Trophoblast cell (in vitro differentiated cells and primary cell): Measurements from ENCODE around the gene AUH.

Experiments used
- DNase-seq, 2 donors: peaks; one replicate each; pipeline ENCODE4 v3.0.0-alpha.2; 2016
- H2AFZ ChIP-seq: 2 replicates; pipeline ENCODE4 v1.6.1; 2013; ENCODE audit warnings: low read length, moderate library complexity, mild to moderate bottlenecking; ENCODE audit not compliant: insufficient read depth, poor library complexity
- H2AK5ac ChIP-seq: 2 replicates; pipeline ENCODE4 v1.6.1; 2013; ENCODE audit warnings: mild to moderate bottlenecking, low read length
- H2BK120ac ChIP-seq: 2 replicates; pipeline ENCODE4 v1.6.1; 2013; ENCODE audit warnings: low read length, mild to moderate bottlenecking, moderate library complexity; ENCODE audit not compliant: insufficient read depth, poor library complexity
- H2BK12ac ChIP-seq: 2 replicates; pipeline ENCODE4 v1.6.1; 2013; ENCODE audit warnings: mild to moderate bottlenecking, low read length, moderate library complexity
- H2BK5ac ChIP-seq: 2 replicates; pipeline ENCODE4 v1.6.1; 2013; ENCODE audit warnings: low read length, low read depth, moderate library complexity, mild to moderate bottlenecking; ENCODE audit not compliant: poor library complexity
- H3K14ac ChIP-seq: 2 replicates; pipeline ENCODE4 v1.6.1; 2013; ENCODE audit warnings: mild to moderate bottlenecking, low read length
- H3K18ac ChIP-seq: 2 replicates; pipeline ENCODE4 v1.6.1; 2013; ENCODE audit warnings: mild to moderate bottlenecking, low read length
- H3K23ac ChIP-seq: 2 replicates; pipeline ENCODE4 v1.6.1; 2013; ENCODE audit warnings: low read length
- H3K27ac ChIP-seq: 2 replicates; pipeline ENCODE4 v1.5.1; 2013; ENCODE audit warnings: low read depth, mild to moderate bottlenecking, inconsistent platforms, low read length, moderate library complexity
- H3K27me3 ChIP-seq: 2 replicates; pipeline ENCODE4 v1.6.1; 2013; ENCODE audit warnings: inconsistent platforms, mild to moderate bottlenecking, low read length, moderate library complexity; ENCODE audit not compliant: insufficient read depth
- H3K36me3 ChIP-seq, 2 experiments: 1 replicate in 1 of 2; 2 replicates in 1 of 2; pipeline ENCODE4 v1.6.1; 2013; ENCODE audit warnings: low read length in 2 of 2, mild to moderate bottlenecking in 2 of 2, moderate library complexity in 1 of 2; ENCODE audit not compliant: insufficient read depth in 2 of 2, control insufficient read depth in 1 of 2
- H3K4ac ChIP-seq: 2 replicates; pipeline ENCODE4 v1.6.1; 2013; ENCODE audit warnings: low read depth, mild to moderate bottlenecking, low read length, moderate library complexity
- H3K4me1 ChIP-seq, 2 experiments: 1 replicate in 1 of 2; 2 replicates in 1 of 2; pipeline ENCODE4 v1.6.1; 2013; ENCODE audit warnings: low read length in 2 of 2, mild to moderate bottlenecking in 2 of 2, moderate library complexity in 1 of 2; ENCODE audit not compliant: insufficient read depth in 2 of 2, control insufficient read depth in 1 of 2
- H3K4me2 ChIP-seq: 2 replicates; pipeline ENCODE4 v1.6.1; 2013; ENCODE audit warnings: inconsistent platforms, mild to moderate bottlenecking, low read length, moderate library complexity
- H3K4me3 ChIP-seq: 2 replicates; pipeline ENCODE4 v1.5.1; 2013; ENCODE audit warnings: mild to moderate bottlenecking, low read depth, low read length, inconsistent platforms
- H3K79me1 ChIP-seq: one replicate; pipeline ENCODE4 v1.6.1; 2013; ENCODE audit warnings: low read length
- H3K79me2 ChIP-seq: 2 replicates; pipeline ENCODE4 v1.6.1; 2013; ENCODE audit warnings: low read length, mild to moderate bottlenecking; ENCODE audit not compliant: control insufficient read depth, insufficient read depth, poor library complexity
- H3K9ac ChIP-seq: 2 replicates; pipeline ENCODE4 v1.6.1; 2013; ENCODE audit warnings: mild to moderate bottlenecking, low read length
- H3K9me3 ChIP-seq: 2 replicates; pipeline ENCODE4 v1.6.1; 2013; ENCODE audit warnings: low read depth, mild to moderate bottlenecking, control low read depth, inconsistent platforms, low read length; ENCODE audit not compliant: insufficient read depth
- H4K12ac ChIP-seq: 2 replicates; pipeline ENCODE4 v1.6.1; 2013; ENCODE audit warnings: low read depth, mild to moderate bottlenecking, low read length, moderate library complexity
- H4K8ac ChIP-seq: 2 replicates; pipeline ENCODE4 v1.6.1; 2013; ENCODE audit warnings: low read depth, mild to moderate bottlenecking, low read length, moderate library complexity
- H4K91ac ChIP-seq: one replicate; pipeline ENCODE4 v1.6.1; 2013; ENCODE audit warnings: low read depth, mild to moderate bottlenecking, low read length, moderate library complexity
- WGBS: extraction: QIAGEN DNeasy Blood & Tissue Kit; methylation state at CpG from one replicate; pipeline ENCODE4 v1.1.7; 2013; ENCODE audit warnings: missing lambda C conversion rate; ENCODE audit not compliant: insufficient read length, insufficient coverage; ENCODE audit errors: extremely low coverage; 5-methylcytosine and 5-hydroxymethylcytosine counted together

The AUH gene

GRCh38 chr9:91239367-91240111 is 122.2 kb downstream of the AUH start:
- Histone ChIP-seq H3K14ac (no peak overlapping the region), H3K79me1 (no peaks in the 10 kb centered on the region), H4K91ac (no peak overlapping the region), H2BK5ac (no peak overlapping the region), H3K23ac (no peak overlapping the region), H3K9ac (no peak overlapping the region), H2AK5ac (no peak overlapping the region), H3K36me3 (peaks cover 0 to 3% of the 10 kb centered on the region in 2 experiments), H3K18ac (no peak overlapping the region), H3K4ac (no peak overlapping the region), H2AFZ (no peak overlapping the region), H3K4me3 (no peak overlapping the region), H2BK120ac (no peak overlapping the region), H3K27me3 (no peaks in the 10 kb centered on the region), H3K4me2 (no peak overlapping the region), H3K27ac (no peak overlapping the region), H3K4me1 (no peaks in the 10 kb centered on the region), H3K79me2 (no peaks in the 10 kb centered on the region), H3K9me3 (no peaks in the 10 kb centered on the region), H2BK12ac (no peak overlapping the region), H4K8ac (no peak overlapping the region), H4K12ac (no peak overlapping the region)
- WGBS = no CpG with 5 or more reads among the region's 5 CpGs
- DNase-seq = no peak

- H3K18ac ChIP-seq = no peak overlapping the region
- H2BK120ac ChIP-seq = no peak overlapping the region
- no CpG with 5 or more reads among the region's 2 CpGs for WGBS
Observed at GRCh38 chr9:91234523-91234922, 127.2 kb downstream of the AUH start.

GRCh38 chr9:91231619-91232018 is 130.1 kb downstream of the AUH start:
- Histone ChIP-seq H3K79me1 (no peaks in the 10 kb centered on the region), H2BK5ac (no peak overlapping the region), H3K4me1 (no peaks in the 10 kb centered on the region), H3K4me2 (no peak overlapping the region), H3K9ac (no peak overlapping the region), H3K4me3 (no peak overlapping the region), H3K18ac (no peak overlapping the region), H2BK120ac (no peak overlapping the region), H3K36me3 (no peaks in the 10 kb centered on the region), H2BK12ac (no peak overlapping the region), H2AFZ (no peak overlapping the region), H3K4ac (no peak overlapping the region), H2AK5ac (no peak overlapping the region), H3K27me3 (no peaks in the 10 kb centered on the region), H3K27ac (no peak overlapping the region), H3K23ac (no peak overlapping the region), H4K8ac (no peak overlapping the region), H3K9me3 (no peaks in the 10 kb centered on the region), H3K14ac (no peak overlapping the region), H4K91ac (no peak overlapping the region), H4K12ac (no peak overlapping the region), H3K79me2 (no peaks in the 10 kb centered on the region)
- WGBS = no CpG with 5 or more reads among the region's 2 CpGs
- peak in 1 of 2 donors; percentile 18 for DNase-seq

More at GRCh38 chr9:91234523-91234922, 127.2 kb downstream of the AUH start:
- no peak overlapping the region for H2BK12ac ChIP-seq
- H3K9ac ChIP-seq = no peak overlapping the region
- no peak overlapping the region for H4K8ac ChIP-seq
- no peak overlapping the region for H3K27ac ChIP-seq
- no peaks in the 10 kb centered on the region for H3K79me1 ChIP-seq
- DNase-seq = no peak
- H4K91ac ChIP-seq = no peak overlapping the region
- no peak overlapping the region for H3K4me3 ChIP-seq
- H3K4me1 ChIP-seq = no peaks in the 10 kb centered on the region
- no peak overlapping the region for H3K4me2 ChIP-seq
- H2BK5ac ChIP-seq = no peak overlapping the region
- no peak overlapping the region for H2AFZ ChIP-seq
- H3K27me3 ChIP-seq = no peaks in the 10 kb centered on the region
- H2AK5ac ChIP-seq = no peak overlapping the region
- no peaks in the 10 kb centered on the region for H3K79me2 ChIP-seq
- H3K9me3 ChIP-seq = no peaks in the 10 kb centered on the region
- H3K4ac ChIP-seq = no peak overlapping the region
- H3K14ac ChIP-seq = no peak overlapping the region
- H4K12ac ChIP-seq = no peak overlapping the region
- no peak overlapping the region for H3K23ac ChIP-seq
- H3K36me3 ChIP-seq = no peaks in the 10 kb centered on the region

- Histone ChIP-seq H3K79me2 (no peaks in the 10 kb centered on the region), H3K4ac (no peak overlapping the region), H3K23ac (no peak overlapping the region), H3K27me3 (no peaks in the 10 kb centered on the region), H3K14ac (no peak overlapping the region), H3K36me3 (peaks cover 0 to 5% of the 10 kb centered on the region in 2 experiments), H2AK5ac (no peak overlapping the region), H3K4me1 (no peaks in the 10 kb centered on the region), H2BK5ac (no peak overlapping the region), H3K27ac (no peak overlapping the region), H3K79me1 (no peaks in the 10 kb centered on the region), H3K18ac (no peak overlapping the region), H4K8ac (no peak overlapping the region), H4K91ac (no peak overlapping the region), H3K9me3 (peaks cover 2% of the 10 kb centered on the region), H3K9ac (no peak overlapping the region), H2AFZ (no peak overlapping the region), H3K4me3 (no peak overlapping the region), H4K12ac (no peak overlapping the region), H3K4me2 (no peak overlapping the region), H2BK12ac (no peak overlapping the region), H2BK120ac (no peak overlapping the region)
- DNase-seq = no peak
- WGBS = no CpG with 5 or more reads among the region's 5 CpGs
Observed at GRCh38 chr9:91223000-91223399, 138.7 kb downstream of the AUH start.
